NCI-H82 treated with DMSO at 0.1 percent for 48 hours (cell line): ENCODE measurements around the gene ALG3.

ENCODE experiments used
- DNase-seq: peaks from one replicate; lab custom pipeline; 2025; ENCODE audit not compliant: unreplicated experiment; lab: John Stamatoyannopoulos, UW

The ALG3 gene

DNA sequence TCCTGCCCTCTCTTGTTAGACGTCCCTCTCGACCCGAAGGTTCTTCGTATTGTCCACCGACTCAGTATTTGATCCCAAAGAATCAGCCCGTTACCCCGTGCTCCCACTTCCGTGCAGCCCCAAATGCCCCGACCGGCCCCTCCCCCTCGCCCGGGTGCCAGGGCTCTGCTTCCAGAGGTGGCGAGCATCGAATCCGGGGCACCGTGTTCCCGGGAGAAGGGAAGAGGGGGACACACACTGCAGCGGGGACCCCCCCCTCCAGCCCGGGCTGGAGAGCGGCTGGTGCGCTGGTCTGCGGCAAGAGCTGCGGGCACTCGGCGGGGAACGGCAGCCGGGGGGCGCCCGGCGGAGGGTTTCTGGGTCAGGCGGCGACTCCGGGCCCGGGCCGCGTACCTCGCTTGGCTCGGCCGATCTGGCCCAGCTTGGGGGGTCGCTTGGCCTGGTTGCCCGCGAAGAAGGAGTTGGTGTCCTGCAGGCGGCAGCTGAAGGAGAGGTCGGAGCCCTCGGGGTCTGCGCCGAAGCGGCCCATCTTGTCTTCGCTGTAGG lies 12.0 kb upstream of the ALG3 start:
- DNase-seq, result no peak

DNA sequence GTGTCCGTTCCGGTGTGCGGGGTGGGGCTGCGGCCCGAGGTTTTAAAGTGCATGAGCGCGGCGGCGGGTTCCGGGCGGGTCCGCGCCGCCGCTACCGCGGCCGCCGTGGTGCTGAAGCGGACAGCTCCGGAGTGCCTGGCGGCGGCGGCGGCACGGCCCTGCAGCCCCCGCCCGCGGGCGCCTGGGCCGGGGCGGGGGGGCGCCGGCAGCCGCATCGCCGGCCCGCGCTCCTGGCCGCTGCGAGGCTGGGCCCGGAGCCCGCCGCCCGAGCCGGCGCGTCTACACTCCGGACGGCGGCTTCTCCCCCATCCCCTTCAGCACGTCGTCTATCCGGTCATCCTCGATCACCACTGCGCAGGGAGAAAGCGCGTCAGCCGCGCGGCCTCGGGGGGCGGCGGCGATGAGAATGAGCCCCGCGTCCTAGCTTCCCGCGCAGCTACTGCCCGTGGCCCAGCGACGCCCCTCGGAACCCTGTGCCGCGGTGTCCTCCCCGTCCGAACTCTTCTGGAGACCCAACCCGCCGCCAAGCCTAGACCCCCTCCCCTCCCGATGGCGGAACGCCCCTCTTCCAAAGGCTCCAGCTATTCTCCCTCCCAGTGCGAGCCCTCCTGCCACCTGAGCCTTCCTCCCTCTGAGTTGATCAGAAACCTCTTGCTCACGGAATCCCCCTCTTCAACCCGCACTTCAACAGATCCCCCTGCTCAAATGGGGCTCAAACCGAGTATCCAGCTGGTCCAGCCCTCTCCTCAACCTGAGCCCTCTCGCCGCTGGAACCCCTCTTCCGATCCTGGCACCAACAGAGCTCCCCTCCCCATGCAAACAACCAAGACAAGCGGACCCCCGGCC lies 11.3 kb upstream of the ALG3 start:
- no peak for DNase-seq

DNA sequence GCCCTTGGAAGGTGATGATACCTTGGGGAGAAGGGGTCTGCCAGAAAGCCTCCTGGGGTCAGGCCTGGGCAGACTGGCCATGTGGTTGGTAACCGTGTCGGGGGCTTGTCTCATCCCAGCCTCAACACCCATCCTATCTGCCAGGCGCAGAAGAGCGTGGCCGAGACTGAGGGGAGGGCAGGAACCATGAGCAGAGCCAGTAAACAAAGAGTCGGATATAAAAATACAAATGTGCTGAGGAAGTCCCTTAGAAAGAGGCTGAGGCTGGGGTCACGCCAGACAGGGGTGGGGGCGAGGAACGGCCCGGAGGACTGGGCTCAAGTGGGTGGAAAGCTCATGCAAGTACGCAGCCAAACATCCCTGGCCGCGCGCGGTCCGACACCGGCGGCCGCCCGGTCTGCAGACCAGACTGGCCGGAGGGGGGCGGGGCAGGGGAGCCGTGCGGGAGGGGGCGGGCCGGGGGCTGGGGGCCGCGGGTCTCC lies 10.7 kb upstream of the ALG3 start:
- no peak for DNase-seq

DNA sequence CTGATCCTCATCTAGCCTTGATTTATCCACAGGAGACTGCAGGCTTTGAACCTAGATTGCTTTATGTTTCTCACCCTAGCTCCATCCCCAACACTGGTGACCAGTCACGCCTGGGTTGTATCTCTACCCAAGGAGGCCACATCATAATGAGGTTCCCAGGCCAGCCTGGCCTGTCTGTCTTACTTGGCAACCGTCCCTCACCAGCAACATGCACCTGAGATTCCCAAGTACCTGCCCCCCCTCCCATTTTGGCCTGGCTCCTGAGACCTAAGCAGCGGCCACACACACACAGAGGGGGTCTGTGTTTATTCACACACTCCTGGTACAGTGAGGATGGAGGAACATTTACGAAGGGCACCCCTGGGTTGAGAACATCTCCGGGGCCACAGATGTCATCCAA lies 10.2 kb upstream of the ALG3 start:
- no peak for DNase-seq

DNA sequence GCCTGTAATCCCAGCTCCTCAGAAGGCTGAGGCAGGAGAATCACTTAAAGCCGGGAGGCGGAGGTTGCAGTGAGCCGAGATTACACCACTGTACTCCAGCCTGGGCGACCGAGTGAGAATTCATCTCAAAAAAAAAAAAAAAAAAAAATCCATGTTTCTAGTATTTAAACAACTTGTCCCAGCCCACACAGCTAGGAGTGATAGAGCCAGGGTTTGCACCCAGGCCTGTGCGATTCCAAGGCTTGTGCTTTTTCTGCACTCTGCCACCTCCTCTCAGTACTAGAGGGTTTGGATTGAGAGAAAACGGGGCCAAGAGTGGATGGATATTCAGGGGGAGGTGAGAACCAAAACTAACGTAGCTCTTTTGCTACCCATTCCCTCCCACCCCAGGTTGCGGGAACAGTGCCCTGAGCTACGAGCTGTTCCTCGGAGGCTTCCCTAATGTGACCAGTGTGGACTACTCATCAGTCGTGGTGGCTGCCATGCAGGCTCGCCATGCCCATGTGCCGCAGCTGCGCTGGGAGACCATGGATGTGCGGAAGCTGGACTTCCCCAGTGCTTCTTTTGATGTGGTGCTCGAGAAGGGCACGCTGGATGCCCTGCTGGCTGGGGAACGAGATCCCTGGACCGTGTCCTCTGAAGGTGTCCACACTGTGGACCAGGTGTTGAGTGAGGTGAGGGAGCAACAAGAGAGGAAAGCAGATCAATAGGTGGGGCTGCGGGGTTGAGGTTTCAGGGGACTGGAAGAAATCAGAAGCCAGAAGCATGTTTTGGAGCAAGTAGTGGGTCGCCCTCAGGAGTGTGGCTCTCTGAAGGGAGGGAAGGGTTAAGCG lies 8.5 kb upstream of the ALG3 start:
- DNase-seq, result no peak

DNA sequence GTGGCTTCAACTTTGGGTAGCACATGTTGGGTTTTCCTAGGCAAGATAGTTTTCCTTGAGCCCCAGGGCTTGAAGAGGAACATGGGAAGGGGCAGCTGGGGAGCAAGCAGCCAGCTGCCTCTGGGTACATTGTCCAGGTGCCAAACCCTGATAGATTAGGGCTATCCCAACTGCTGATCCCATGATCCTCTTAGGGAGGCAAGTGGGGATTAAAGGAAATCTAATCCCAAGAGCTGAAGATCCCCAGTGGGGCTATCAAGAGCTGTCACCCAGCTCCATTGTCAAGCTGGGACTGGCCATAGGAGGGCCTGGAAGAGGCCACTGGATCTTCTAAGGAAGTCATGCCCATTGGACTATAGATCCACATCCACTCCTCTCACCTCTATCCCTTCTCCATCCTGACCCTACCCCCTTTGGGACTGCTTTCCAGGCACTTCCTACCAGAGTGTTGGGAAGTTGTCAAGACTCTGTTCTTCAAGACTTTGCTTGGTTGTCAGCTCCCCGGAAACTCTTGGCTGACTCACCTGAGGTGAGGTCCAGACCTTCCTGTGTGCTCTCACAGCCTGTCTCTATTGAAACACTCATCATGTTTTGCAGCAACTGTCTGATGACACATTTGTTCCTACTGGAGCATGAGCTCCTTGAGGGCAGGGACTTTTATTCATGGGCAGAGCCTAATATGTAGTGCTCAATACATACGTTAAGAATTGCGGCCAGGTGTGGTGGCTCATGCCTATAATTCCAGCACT lies 6.7 kb upstream of the ALG3 start:
- DNase-seq, result peak; percentile 95

DNA sequence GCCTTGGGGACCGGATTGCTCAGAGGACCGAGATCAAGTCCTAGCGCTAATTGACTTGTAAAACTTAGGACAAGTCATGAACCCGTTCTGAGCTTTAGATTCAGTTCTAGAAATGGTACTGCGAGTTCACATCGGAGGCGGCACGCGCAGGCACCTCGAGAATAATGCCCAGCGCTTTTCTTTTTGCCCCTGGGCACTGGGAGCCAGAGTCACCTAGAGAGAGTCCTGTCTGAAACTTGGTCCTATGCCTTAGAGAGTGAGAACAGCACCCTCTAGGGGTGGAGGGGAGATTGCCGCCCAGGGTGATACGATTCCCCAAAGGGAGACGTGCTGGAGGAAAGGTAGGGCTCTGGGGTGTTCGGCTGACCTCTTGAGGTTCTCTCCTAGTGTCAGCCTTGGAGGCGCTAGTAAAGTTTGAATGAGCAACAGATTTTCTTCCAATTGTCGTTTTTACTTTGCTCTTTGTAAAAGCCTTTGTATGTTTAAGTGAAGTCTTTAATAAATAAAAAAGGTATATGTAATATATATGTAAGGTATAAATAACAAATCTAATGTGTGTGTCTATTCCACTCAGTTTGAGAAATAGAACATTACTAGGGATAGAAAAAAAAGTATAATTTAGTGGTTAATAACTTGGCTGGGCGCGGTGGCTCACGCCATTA lies 1.5 kb upstream of the ALG3 start:
- DNase-seq, result peak; percentile 95

DNA sequence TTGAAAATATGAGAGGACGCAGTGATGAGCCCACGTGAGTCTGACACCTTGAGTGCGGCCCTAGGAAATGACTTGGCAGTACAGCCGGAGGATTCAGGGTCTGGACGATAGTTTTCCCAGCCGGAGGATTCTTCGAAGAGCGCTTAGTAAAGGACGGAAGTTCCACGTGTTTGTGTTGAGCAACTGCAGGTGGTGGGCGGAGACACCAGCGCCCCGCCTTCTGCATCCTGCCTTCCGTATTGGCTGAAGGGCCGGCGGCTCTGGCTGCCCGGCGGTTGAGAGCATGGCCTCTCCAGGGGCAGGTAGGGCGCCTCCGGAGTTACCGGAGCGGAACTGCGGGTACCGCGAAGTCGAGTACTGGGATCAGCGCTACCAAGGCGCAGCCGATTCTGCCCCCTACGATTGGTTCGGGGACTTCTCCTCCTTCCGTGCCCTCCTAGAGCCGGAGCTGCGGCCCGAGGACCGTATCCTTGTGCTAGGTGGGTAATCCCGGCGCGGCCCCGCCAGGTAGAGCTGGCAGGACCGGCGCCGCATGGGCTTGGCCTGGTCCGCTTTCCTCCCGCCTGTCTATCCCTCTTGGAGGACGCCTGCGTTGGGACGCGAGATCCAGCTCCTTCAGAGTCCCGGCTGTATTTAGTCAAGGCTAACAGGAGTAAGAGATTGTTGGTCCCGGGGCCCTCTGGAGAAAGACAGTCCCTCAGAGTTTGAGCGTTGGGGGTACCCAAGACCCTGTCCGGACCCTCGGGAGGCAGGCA lies 827 bp upstream of the ALG3 start, which contains the start of gene EEF1AKMT4:
Gene EEF1AKMT4, plus strand, starts transcription at position 261 of the 755 bp plus-strand sequence. Its CDS starts 23 bp downstream, at position 284.
- peak; percentile 100 for DNase-seq

DNA sequence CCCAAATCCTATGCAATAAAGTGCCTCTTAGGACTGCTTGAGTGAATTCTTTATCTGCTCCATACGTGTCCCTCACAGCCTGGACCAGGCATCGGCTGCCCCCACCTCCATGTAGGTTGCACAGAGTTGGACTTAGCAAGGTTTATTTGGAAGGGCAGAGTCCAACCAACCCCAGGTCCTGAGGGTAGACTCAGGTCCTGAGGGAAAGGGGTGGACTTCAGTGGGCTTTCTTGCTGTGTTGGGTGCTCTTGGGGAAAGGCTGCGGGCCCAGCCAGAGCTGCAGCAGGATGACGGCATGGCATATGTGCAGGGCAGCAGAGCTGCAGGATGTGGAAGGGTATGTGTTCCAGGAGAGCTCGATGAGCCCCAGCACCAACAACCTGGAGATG lies 6.5 kb downstream of the ALG3 start:
- DNase-seq, result no peak

DNA sequence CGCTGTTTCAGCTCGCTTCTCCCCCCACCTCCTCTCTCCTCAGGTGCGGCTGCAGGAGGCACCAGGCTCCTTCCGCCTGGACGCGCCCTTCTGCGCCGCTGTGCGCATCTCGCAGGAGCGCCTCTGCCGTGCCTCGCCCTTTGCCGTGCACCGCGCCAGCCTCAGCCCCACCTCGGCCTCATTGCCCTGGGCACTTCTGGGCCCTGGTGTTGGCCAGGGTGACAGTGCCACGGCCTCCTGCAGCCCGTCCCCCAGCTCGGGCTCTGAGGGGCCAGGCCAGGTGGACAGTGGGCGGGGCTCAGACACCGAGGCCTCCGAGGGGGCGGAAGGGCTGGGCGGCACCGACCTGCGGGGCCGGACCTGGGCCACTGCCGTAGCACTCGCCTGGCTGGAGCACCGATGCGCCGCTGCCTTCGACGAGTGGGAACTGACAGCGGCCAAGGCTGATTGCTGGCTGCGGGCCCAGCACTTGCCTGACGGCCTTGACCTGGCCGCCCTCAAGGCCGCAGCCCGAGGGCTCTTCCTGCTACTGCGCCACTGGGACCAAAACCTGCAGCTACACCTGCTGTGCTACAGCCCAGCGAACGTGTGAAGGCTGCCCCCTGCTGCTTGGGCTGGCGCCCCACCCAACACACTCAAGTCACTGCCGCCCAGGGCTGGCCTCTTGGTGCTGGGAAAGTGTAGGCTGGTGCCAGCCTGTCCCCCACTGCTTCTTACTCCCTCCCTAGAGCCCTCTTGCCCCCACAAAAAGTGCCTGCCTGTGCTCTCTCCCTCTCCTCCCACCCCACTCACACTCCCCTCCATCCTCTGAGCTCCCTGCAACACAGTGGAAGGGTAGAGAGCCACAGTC lies 7.1 kb downstream of the ALG3 start:
- no peak for DNase-seq

DNA sequence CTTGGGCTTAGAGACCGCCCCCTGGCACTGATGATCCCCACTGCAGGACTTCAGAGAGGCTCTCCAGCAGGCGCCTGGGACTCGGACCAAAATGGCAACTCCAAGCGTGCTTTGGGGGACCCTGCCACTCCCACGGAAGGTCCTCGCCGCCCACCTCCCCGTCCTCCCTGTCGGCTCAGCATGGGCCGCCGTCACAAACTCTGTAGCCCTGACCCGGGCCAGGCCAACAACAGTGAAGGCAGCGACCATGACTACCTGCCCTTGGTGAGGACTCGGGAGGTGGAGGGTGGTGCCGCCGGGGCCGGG lies 7.7 kb downstream of the ALG3 start:
- no peak for DNase-seq

DNA sequence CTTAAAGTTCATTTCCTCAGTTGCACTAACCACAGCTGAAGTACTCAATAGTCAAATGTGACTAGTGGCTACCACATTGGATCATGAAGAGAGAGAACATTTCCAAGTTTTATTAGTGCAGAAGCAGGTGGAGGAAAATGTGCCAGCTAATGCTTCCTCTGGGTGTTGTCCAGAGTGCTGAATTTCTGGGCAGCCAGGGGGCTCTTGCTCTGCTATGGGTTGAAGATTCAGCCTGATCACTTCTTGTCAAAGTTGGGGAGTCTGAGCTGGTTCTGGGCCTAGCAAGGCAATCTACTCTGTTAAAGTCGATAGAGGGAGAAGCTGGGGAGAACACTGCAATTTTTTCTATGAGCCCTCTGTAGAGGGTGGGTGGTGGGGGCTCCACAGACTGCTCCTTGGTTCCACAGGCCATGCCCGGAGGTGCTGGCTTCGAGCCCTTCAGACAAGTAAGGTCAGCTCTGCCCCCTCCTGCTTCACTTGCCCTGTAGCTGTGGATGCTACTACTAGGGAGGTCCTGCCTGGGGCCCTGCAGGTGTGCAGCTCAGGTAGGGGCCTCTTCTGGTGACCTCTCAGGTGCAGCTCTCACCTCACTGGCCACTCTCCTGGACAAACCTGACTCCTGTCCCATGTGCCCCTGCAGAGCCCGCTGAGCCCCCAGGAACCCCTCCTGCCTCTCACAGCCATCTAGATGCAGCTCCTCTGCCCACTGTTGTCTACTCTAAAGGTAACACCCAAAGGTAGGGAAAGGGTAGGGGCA lies 8.2 kb downstream of the ALG3 start:
- DNase-seq, result no peak

DNA sequence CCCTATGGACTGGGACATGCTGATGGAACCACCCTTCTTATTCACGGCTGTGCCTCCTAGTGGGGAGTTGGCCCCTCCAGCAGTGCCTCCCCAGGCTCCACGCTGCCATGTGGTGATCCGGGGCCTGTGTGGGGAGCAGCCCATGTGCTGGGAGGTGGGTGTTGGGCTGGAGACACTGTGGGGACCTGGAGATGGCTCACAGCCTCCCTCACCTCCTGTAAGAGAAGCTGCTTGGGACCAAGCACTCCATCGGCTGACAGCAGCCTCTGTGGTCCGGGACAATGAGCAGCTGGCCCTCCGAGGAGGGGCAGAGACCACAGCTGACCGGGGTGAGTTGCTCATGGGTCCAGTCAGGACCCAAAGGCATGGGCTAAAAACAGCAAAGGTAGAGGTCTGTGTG lies 9.1 kb downstream of the ALG3 start:
- no peak for DNase-seq

DNA sequence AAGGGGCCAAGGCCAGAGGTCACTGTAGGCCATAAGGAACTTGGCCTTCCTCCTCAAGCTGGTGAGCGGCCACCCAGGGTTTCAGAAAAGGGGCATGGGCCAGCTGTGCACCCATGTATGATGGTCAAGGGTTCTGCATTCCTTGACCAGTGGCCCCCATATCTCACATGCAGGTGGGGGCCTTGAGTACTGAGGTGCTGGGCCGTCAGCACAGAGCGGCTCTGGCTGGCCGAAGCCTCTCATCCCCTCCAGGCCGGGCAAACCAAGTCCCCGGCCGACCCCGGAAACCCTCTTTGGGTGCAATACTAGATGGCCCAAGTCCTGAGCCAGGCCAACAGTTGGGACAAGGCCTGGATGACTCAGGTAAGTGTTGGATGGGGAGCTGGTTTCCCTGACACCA lies 9.5 kb downstream of the ALG3 start:
- no peak for DNase-seq

DNA sequence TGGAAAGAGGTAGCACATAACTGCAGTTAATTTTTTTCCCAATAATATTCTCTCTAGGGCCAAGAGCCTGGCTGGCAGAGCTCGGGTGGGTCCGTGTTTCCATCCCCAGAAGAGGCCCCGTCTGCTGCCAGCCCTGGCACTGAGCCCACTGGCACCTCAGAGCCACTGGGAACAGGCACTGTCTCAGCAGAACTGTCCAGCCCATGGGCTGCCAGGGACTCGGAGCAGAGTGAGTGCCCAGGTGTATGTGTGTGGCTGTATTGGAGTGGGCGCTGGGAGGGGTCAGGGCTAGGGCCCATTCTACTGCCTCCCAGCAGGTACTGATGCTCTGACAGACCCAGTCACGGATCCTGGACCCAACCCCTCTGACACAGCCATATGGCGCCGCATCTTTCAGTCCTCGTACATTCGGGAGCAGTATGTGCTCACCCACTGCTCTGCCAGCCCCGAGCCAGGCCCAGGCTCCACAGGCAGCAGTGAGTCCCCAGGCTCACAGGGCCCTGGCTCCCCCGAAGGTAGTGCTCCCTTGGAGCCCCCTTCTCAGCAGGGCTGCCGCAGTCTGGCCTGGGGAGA lies 10.4 kb downstream of the ALG3 start:
- no peak for DNase-seq

DNA sequence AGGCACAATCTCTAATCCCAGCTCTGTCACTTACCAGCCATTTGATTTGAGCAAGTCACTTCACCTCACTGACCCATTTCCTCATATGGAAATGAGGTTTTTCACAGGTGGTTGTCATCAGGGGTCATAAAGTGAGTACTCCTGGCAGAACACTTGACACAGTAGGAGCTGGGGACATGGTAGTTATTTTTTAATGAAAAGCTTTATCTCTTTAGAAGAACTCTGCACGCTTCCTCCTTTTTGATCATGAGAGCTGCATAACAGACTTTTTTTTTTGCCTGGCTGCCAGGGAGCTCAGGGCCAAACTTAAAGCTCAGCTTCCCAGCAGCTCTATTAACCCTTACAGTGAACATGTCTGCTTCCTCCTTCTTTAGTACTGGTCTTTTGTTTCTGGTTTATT lies 11.0 kb downstream of the ALG3 start:
- no peak for DNase-seq

DNA sequence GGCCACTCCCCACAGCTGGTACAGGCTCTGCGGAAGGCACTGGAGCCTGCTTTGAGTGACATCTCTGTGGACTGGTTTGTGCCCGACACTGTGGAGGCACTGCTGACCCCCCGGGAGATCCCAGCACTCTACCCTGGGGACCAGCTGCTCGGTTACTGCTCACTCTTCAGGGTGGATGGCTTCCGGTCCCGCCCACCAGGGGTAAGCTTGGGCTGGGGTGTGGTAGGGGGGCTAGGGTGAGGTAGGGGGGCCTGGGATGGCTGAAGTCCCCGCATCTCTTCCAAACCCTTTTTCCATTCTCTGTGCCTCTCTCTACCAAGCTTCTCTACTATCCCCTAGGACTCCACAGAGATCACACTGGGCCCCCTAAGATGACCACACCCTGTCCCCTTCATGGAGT lies 11.6 kb downstream of the ALG3 start:
- DNase-seq, result no peak

DNA sequence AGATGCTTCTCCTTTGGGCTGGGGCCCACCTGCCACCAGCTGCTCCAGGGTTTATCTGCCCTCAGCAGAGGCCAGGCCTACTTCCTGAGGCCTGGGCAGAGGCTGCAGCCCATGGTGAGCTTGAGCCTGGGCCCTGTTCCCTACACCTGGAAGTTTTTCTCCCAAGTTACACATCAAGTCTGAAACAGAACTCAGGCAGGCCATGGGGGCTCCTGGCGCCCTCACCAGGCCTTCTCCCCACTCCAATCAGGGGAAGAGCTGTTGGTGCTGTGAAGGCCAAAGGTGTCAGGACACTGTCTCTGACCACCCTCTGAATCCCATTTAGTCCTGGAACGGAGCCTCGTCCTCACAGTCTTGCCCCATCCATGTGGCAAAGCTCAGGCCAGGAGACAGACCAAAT lies 12.1 kb downstream of the ALG3 start:
- no peak for DNase-seq
